Measurements from ENCODE around the gene ACTL6B.

DNA sequence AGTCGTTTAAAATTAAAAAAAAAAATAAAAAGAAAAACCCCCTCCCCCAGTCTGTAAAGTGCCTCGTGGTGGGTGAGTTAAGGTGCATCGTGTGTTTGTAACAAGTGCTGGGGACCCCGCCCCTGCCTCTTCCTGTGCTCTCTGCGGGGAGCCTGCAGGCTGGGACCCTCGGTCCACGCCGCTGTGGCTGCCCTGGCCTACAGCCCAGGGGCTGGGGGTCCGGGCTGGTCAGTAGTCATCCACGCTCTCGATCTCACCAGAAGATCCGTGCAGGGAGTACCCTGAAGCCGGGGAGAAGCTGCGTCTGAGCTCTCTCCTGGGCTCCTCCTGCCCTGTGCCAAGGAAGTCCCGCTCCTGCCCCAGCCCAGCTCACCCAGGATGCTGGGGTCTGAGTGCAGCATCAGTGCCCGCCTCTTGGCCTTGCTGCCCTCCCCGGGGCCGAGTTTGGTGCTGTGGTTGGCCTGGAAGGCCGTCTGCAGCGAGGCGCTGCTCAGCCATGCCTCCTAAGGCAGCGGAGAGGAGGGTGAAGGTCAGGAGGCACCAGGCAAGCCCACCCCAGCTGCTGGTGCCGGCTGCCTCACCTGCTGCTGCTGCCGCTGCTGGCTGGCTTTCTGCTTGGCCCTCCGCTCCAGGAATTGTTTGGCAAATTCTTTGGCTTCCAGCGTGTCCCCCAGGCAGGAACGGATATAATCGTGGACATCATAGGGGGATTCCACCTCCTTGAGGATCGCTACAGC is 25.4 kb upstream of the ACTL6B start:
- no peak for TF ChIP-seq NFYB (CRISPR knock-in tag; conservative IDR thresholded peaks at IDR 0.05; ENCODE audit: low read depth)
- TF ChIP-seq, protein P1, sequence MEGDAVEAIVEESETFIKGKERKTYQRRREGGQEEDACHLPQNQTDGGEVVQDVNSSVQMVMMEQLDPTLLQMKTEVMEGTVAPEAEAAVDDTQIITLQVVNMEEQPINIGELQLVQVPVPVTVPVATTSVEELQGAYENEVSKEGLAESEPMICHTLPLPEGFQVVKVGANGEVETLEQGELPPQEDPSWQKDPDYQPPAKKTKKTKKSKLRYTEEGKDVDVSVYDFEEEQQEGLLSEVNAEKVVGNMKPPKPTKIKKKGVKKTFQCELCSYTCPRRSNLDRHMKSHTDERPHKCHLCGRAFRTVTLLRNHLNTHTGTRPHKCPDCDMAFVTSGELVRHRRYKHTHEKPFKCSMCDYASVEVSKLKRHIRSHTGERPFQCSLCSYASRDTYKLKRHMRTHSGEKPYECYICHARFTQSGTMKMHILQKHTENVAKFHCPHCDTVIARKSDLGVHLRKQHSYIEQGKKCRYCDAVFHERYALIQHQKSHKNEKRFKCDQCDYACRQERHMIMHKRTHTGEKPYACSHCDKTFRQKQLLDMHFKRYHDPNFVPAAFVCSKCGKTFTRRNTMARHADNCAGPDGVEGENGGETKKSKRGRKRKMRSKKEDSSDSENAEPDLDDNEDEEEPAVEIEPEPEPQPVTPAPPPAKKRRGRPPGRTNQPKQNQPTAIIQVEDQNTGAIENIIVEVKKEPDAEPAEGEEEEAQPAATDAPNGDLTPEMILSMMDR (IDR thresholded peaks at IDR 0.05): no peak
- TF ChIP-seq FOXK1 (CRISPR knock-in tag; IDR thresholded peaks at IDR 0.05): no peak
- no peak for TF ChIP-seq ZNF263 (CRISPR knock-in tag; IDR thresholded peaks at IDR 0.05; ENCODE audit: low read depth)
- no peak for TF ChIP-seq ATF6 (CRISPR knock-in tag; IDR thresholded peaks at IDR 0.05)
- no peak for TF ChIP-seq ZNF138 (CRISPR knock-in tag; conservative IDR thresholded peaks at IDR 0.05)
- TF ChIP-seq NR2C2 (CRISPR knock-in tag; IDR thresholded peaks at IDR 0.05): no peak
- no peak for TF ChIP-seq ZNF416 (CRISPR knock-in tag; IDR thresholded peaks at IDR 0.05)
- no peak for TF ChIP-seq JUN (CRISPR knock-in tag; IDR thresholded peaks at IDR 0.05)
- TF ChIP-seq ATF1 (CRISPR knock-in tag; IDR thresholded peaks at IDR 0.05): no peak
- TF ChIP-seq SP1 (CRISPR knock-in tag; conservative IDR thresholded peaks at IDR 0.05): no peak
- TF ChIP-seq, protein P2, sequence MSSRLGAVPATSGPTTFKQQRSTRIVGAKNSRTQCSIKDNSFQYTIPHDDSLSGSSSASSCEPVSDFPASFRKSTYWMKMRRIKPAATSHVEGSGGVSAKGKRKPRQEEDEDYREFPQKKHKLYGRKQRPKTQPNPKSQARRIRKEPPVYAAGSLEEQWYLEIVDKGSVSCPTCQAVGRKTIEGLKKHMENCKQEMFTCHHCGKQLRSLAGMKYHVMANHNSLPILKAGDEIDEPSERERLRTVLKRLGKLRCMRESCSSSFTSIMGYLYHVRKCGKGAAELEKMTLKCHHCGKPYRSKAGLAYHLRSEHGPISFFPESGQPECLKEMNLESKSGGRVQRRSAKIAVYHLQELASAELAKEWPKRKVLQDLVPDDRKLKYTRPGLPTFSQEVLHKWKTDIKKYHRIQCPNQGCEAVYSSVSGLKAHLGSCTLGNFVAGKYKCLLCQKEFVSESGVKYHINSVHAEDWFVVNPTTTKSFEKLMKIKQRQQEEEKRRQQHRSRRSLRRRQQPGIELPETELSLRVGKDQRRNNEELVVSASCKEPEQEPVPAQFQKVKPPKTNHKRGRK (CRISPR knock-in tag; IDR thresholded peaks at IDR 0.05; ENCODE audit: borderline replicate concordance): no peak
- TF ChIP-seq, protein P3, sequence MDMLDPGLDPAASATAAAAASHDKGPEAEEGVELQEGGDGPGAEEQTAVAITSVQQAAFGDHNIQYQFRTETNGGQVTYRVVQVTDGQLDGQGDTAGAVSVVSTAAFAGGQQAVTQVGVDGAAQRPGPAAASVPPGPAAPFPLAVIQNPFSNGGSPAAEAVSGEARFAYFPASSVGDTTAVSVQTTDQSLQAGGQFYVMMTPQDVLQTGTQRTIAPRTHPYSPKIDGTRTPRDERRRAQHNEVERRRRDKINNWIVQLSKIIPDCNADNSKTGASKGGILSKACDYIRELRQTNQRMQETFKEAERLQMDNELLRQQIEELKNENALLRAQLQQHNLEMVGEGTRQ (CRISPR knock-in tag; IDR thresholded peaks at IDR 0.05): no peak
